Stimulated activated CD8-positive, alpha-beta memory T cell treated with anti-CD3 and anti-CD28 coated beads, Interleukin-2, amount 100 ng/mL, for 1 hour (primary cell): Measurements from ENCODE around the gene HSD17B3.
"Not testable (repeated sequence)": the region's sequence is repeated elsewhere in the genome, so short reads cannot be mapped to it uniquely, and the experiment has no call there.

Experiments
- DNase-seq, 2 donors: peaks; one replicate each; pipeline ENCODE4 v3.0.0-alpha.2; 2020; ENCODE audit warnings: low read depth in 2 of 2

The HSD17B3 gene

GRCh38 chr9:96306958-96307357 lies 5.0 kb upstream of the HSD17B3 start:
- not testable (repeated sequence) for DNase-seq

DNA sequence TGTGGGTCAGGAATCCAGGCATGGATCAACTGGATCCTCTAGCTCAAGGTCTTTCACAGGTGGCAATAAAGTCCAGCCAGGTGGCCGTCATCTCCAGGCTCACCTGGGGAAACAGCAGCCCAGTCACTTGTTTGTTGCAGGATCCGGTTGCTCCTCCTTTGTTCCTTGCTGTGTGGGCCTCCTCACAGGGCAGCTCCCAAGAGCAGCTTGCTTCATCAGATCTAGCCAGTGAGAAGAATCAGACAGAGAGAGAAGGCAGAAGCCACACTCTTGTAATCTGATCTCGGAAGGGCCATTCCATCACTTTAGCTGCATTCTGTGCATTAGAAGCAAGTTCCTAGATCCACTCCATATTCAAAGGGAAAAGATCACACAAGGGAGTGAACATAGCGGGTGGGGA lies 3.2 kb upstream of the HSD17B3 start:
- no peak for DNase-seq

DNA sequence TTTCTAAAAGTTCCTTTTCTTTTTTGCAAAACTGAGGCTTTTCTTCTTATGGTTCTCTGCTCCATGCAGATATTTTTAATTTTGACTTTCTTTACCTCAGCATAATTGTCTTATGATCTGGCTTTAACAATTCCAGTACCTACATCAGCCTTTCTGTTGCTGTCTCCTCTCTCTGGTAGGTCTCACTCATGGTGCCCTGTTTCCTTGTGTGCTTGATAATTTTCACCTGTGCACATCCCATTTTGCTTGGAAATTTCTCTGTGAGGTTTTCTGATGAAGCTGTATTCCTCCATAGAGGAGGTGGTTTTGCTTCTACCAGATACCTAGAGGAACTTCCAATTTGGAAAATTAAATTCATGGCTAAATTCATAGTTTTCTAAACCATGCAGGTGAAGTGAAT lies 2.3 kb upstream of the HSD17B3 start:
- no peak for DNase-seq

DNA sequence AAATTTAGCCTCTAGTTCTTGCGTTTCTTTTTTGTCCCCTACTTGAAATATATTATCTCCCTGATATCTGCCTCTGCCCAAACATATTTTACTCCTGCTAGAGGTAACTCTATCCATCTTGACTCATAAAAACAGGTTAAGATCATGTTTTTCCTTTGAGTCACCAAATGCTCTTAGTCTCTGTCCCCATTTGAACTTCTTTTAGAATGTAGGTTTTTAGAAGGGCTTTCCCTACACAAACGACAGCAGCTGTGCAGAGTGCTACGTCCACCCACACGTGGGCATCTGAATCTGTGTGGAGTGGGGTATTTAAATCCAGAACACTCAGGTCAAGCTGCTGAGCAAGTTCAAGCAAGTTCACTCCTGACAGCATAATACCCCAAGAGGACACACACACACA lies 2.2 kb downstream of the HSD17B3 start:
- no peak for DNase-seq

- DNase-seq, result no peak
Observed at GRCh38 chr9:96294159-96294545, 7.8 kb downstream of the HSD17B3 start.

- DNase-seq, result no peak
Observed at GRCh38 chr9:96293498-96294158, 8.3 kb downstream of the HSD17B3 start.

- DNase-seq, result no peak
Observed at GRCh38 chr9:96289392-96289791, 12.6 kb downstream of the HSD17B3 start.

DNA sequence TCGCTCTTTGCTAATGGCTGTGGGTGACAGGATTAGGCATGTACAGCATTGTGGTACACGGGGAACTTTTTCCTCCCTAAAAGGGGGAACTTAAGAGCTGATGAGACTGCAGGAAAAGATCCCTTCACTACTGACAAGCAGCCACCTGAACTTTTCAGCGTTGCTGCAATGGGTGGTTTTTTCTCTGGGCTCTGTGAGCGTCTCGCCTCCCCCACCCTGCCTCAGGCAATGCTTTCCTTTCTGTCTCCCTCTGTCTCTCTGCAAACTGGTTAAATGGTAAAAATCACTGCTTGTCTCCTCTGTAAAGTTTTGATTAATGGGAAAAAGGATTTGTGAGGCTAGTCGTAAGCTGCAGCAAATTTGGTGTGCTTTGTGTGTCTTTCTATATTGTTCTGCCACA lies 20.3 kb downstream of the HSD17B3 start:
- no peak for DNase-seq

DNA sequence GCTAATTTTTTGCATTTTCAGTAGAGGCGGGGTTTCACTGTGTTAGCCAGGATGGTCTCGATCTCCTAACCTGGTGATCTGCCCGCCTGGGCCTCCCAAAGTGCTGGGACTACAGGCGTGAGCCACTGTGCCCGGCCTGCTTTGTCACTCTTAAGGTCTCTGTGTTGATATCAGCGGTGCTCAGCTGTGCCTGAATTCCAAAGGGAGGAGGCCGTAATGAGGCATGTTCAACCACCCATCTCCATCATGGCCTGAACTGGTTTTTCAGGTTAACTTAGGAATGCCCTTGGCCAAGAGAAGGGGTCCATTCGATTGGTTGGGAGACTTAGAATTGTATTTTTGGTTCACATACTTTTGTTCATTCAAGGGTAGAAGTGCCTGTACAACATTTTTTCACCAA lies 22.0 kb downstream of the HSD17B3 start:
- no peak for DNase-seq

DNA sequence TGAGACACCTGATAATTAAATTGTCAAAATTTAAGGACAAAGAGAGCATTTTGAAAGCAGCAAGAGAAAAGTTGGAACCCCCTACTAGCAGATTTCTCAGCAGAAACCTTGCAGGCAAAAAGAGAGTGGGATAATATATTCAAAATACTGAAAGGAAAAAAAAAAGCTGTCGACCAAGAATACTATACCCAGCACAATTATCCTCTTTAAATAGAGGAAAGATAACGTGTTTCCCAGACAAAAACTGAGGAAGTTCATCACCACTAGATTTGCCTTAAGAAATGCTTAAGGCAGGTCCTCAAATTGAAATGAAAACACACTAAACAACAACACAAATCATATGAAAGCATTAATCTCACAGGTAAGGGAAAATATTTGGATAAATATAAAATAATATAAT lies 27.0 kb downstream of the HSD17B3 start:
- DNase-seq, result no peak

- no peak for DNase-seq
Observed at GRCh38 chr9:96270236-96270744, 31.7 kb downstream of the HSD17B3 start.

DNA sequence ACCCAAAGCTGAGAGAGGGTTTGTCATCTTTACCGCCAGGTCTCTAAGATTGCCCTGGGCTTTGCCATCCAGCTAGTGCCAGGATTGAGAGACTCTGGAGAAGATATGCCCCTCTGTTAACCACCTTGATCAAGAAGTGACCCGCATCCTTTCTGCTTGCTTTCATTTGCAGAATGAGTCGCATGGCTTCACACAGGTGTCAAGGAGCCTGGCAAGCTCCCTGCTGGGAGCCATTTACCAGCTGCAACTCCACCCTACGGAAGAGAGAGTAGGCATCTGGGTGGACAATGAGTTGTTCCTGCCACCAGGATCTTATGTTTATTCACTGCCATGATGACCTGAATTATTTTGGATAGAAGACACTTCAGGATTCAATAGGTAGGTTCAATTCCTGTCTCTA lies 43.0 kb downstream of the HSD17B3 start:
- DNase-seq, result no peak

DNA sequence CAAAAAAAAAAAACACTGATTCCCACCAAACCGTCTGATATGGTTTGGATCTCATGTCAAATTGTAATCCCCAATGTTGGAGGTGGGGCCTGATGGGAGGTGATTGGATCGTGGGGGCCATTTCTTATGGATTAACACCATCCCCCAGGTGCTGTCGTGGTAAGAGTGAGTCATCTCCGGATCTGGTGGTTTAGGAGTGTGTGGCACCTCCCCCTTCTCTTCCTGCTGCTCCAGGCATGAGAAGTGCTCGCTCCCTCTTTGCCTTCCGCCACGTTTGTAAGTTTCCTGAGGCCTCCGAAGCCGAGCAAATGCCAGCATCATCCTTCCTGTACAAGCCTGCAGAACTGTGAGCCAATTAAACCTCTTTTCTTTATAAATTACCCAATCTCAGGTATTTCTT lies 45.2 kb downstream of the HSD17B3 start:
- no peak for DNase-seq

GRCh38 chr9:96255698-96256097 lies 46.3 kb downstream of the HSD17B3 start:
- no peak for DNase-seq

DNA sequence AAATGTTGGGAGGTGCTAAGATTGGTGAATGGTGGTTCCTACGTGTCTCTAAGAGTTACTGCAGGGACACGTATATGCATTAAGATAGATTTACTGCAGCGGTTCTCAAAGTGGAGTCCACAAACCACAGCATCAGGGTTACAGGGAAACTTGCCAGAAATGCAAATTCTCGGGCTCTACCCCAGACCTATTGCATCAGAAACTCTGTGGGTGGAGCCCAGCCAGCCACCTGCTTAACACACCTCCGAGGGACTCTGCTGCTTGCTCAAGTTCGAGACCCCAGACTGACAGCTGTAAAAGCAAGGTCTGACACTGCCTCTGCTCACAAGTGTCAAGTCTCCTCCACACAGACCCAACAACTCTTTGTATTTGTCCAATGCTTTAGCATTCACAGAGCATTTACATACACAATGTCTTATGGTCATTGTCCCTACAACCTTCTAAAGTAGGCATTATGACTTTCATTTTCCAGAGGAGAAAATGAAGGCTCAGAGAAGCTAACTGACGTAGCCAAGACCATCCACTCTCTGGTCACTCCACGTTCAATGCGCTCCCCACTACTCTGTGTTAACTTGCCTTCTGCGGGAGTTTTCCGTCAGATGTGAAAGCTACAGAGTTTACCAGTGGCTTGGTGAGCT lies 48.8 kb downstream of the HSD17B3 start:
- DNase-seq, result no peak

GRCh38 chr9:96251451-96251850 lies 50.5 kb downstream of the HSD17B3 start:
- DNase-seq, result no peak

DNA sequence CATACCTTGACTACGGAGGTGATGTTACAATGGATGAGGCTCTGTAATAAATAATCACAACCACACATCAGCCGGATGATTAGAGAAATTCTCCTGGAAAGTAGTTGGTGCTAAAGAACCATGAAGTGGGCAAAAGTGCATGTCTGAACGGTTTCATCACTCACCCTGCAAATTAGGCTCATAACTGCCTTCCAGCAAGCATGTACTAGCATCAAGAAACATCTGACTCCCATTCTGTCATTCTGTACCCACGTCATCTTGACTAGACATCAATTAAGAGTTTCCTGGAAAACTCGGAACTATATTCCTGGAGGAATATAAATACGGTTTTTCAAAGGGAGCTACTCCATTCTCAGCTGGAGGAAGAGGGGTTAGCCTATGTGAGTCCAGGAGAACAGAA lies 52.2 kb downstream of the HSD17B3 start:
- DNase-seq, result no peak

DNA sequence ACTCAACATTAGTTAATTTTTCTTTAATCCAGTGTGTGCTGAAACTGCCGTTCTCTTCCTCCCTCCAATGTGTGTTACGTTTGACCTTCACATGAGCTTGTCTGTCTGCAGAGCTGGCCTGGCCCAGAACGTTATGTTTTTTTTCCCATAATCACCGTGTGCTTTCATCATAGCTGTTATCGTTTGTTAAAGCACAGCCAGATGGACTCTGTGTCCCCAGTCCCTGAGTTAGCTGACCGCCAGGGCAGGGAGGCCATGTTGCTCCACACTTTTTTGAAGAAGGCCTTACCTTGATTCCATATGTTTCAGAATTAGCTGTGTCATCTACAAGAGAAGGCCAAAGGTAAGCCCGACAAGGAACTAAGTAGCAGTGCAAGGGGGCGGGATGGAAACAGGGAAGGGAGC lies 55.7 kb downstream of the HSD17B3 start:
- no peak for DNase-seq

GRCh38 chr9:96245399-96245798 lies 56.6 kb downstream of the HSD17B3 start:
- no peak for DNase-seq

GRCh38 chr9:96243778-96244177 lies 58.2 kb downstream of the HSD17B3 start:
- DNase-seq, result no peak

DNA sequence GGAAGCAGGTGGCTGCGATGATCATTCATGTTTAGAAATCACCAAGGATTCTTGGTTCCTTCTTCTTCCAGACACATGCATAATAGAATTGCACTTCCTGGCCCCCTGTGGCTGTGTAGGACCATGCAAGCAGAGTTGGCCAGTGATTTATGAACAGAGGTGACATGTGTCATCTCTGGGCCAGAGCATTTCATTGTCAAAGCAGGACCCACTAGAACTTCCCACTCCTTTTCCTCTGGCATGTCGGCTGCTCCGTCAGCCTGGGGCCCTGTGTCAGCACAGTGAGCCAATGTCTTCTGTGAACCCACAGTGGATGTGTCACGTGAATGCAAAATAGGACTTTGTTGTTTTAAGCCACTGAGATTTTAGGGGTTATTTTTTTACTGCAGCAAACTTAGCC lies 59.2 kb downstream of the HSD17B3 start:
- DNase-seq, result no peak

GRCh38 chr9:96241391-96241809 lies 60.6 kb downstream of the HSD17B3 start:
- no peak for DNase-seq

DNA sequence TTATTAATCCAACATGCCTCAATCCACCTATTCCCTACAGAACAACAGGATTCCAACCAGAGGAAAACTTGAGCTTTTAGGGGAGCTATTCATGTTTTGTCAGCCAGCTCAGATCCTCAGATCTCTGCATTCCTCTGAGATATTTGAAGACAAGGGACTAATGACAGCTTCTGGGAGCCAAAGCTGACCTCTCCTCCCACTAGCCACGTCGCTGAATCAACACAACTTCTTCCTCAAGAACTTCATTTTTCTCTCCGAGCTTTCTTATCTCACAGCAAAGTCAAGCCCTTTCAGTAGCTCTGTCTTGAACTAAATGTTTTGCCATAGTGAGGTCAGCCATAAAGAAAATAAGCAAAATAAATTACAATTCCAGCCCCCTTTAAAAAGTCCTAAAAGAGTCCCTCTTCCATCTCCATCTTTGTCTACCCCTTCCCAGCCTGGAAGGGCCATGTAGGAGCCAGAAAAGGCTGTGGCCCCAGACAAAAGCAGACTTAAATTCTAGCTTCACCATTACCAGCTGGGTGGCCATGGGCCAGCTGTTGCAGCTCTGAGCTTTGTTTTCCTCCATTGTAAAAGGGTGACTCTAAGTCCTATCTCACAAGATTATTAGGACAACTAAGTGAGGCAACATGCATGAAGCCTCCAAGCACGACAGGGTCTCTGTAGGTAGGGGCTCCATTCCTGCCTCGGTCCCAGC lies 65.0 kb downstream of the HSD17B3 start:
- no peak for DNase-seq
